DOHH2 (cell line): ENCODE data around the gene TWSG1.
"Not testable (repeated sequence)": the region's sequence is repeated elsewhere in the genome, so short reads cannot be mapped to it uniquely, and the experiment has no call there.

ENCODE experiments used
- H3F3A ChIP-seq: fragments of 200-600 bp; sonication (generic), shearing (Covaris generic); 2 replicates; pipeline ENCODE4 v1.6.0; 2016; ENCODE audit warnings: antibody characterized with exemption, mild to moderate bottlenecking; ENCODE audit not compliant: control insufficient read depth, insufficient read depth
- H3K27ac ChIP-seq: fragments of 200-600 bp; sonication (generic); 2 replicates; pipeline ENCODE4 v1.5.1; 2014; ENCODE audit warnings: low read depth, mild to moderate bottlenecking, low read length, moderate library complexity
- H3K27me3 ChIP-seq: fragments of 200-600 bp; sonication (generic); 2 replicates; pipeline ENCODE4 v1.6.1; 2014; ENCODE audit warnings: mild to moderate bottlenecking, low read length, mixed read lengths; ENCODE audit not compliant: control insufficient read depth
- H3K36me3 ChIP-seq: fragments of 200-600 bp; sonication (generic); 2 replicates; pipeline ENCODE4 v1.6.1; 2014; ENCODE audit warnings: mild to moderate bottlenecking, low read length, moderate library complexity, mixed read lengths; ENCODE audit not compliant: control insufficient read depth
- H3K4me1 ChIP-seq: fragments of 200-600 bp; sonication (generic); 2 replicates; pipeline ENCODE4 v1.6.1; 2014; ENCODE audit warnings: mild to moderate bottlenecking, low read length, mixed read lengths; ENCODE audit not compliant: control insufficient read depth
- H3K4me2 ChIP-seq: fragments of 200-600 bp; sonication (generic); 2 replicates; pipeline ENCODE4 v1.6.0; 2014; ENCODE audit warnings: mild to moderate bottlenecking, low read length, moderate library complexity
- H3K4me3 ChIP-seq: fragments of 200-600 bp; sonication (generic); 2 replicates; pipeline ENCODE4 v1.5.1; 2014; ENCODE audit warnings: mild to moderate bottlenecking, low read length, mixed read lengths
- H3K79me2 ChIP-seq: fragments of 200-600 bp; sonication (generic); 2 replicates; pipeline ENCODE4 v1.6.1; 2014; ENCODE audit warnings: mild to moderate bottlenecking, low read length, mixed read lengths; ENCODE audit not compliant: control insufficient read depth
- H3K9me2 ChIP-seq: fragments of 200-600 bp; sonication (generic); replicated peaks from 2 replicates; pipeline ENCODE4 v1.6.1; 2014; ENCODE audit warnings: mild to moderate bottlenecking, low read length, mixed read lengths; ENCODE audit not compliant: control insufficient read depth
- H3K9me3 ChIP-seq: fragments of 200-600 bp; sonication (generic); 2 replicates; pipeline ENCODE4 v1.6.1; 2014; ENCODE audit warnings: antibody characterized with exemption, low read length, mixed read lengths; ENCODE audit not compliant: control insufficient read depth, insufficient read depth
- H4K20me1 ChIP-seq: fragments of 200-600 bp; sonication (generic); 2 replicates; pipeline ENCODE4 v1.6.0; 2014; ENCODE audit warnings: low read depth, mild to moderate bottlenecking, antibody characterized with exemption, low read length, moderate library complexity; ENCODE audit not compliant: control insufficient read depth, insufficient read depth
- EZH2phosphoT487 ChIP-seq: fragments of 200-600 bp; sonication (generic); IDR thresholded peaks from 2 replicates; pipeline ENCODE4 v1.6.1; 2017; ENCODE audit warnings: borderline replicate concordance, mild to moderate bottlenecking, antibody characterized with exemption, low read length, moderate library complexity, mixed read lengths
- TF ChIP-seq, protein P1 (sequence below): fragments of 200-600 bp; sonication (generic); IDR thresholded peaks from one replicate; pipeline ENCODE4 v1.5.1; 2014; ENCODE audit warnings: antibody characterized with exemption, mild to moderate bottlenecking, low read depth, low read length; ENCODE audit not compliant: poor library complexity, severe bottlenecking

TWSG1 gene

DNA sequence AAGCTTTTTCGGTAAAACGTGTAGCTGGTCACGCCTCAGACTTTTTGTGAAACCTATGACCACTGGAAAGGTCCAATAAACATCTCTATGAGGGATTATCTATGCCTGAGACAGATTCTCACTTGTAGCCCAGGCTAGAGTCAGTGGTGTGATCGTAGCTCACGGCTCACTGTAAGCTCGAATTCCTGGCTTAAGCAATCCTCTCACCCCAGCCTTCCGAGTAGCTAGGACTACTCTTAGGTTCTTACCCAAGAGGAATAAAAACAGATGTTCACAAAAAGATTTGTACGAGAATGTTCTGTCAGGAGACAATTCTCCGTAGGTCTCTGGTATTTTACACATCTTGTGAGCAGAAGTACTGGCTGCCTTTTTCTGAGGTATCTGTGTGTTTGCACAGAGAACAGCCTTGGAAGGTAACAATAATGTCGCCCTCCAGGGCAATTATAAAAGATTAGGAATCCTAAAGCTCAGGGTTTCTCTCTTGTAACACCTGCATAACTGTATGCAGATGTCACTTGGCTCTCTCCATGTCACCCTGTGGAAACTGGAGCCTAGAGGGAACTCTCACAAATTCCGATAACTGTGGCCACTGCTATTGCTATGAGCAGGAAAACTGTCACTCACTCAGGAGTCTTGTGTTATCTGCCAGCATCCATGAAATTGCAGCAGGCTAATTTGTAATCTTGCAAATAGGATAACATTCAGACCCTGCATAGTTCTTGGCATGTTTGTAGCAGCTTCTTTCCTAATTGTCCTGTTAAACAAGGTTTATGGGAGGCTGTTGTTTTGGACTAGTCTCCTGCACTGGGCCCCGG lies 115.2 kb downstream of the TWSG1 start:
- H3K4me1 ChIP-seq: no peaks in the 10 kb centered on the region
- H3K27ac ChIP-seq: no peak overlapping the region
- H3K79me2 ChIP-seq: no peaks in the 10 kb centered on the region
- H3K4me2 ChIP-seq: no peak overlapping the region
- H4K20me1 ChIP-seq: no peaks in the 10 kb centered on the region
- no peak for TF ChIP-seq EZH2phosphoT487
- TF ChIP-seq, protein P1, sequence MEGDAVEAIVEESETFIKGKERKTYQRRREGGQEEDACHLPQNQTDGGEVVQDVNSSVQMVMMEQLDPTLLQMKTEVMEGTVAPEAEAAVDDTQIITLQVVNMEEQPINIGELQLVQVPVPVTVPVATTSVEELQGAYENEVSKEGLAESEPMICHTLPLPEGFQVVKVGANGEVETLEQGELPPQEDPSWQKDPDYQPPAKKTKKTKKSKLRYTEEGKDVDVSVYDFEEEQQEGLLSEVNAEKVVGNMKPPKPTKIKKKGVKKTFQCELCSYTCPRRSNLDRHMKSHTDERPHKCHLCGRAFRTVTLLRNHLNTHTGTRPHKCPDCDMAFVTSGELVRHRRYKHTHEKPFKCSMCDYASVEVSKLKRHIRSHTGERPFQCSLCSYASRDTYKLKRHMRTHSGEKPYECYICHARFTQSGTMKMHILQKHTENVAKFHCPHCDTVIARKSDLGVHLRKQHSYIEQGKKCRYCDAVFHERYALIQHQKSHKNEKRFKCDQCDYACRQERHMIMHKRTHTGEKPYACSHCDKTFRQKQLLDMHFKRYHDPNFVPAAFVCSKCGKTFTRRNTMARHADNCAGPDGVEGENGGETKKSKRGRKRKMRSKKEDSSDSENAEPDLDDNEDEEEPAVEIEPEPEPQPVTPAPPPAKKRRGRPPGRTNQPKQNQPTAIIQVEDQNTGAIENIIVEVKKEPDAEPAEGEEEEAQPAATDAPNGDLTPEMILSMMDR: no peak
- H3K27me3 ChIP-seq: 0 out of 2 replicates have a peak, but pooled peaks cover 2% of the 10 kb centered on the region
- no peaks in the 10 kb centered on the region for H3F3A ChIP-seq
- H3K9me3 ChIP-seq: no peaks in the 10 kb centered on the region
- no peak overlapping the region for H3K4me3 ChIP-seq
- no peaks in the 10 kb centered on the region for H3K36me3 ChIP-seq
- no peaks in the 10 kb centered on the region for H3K9me2 ChIP-seq

DNA sequence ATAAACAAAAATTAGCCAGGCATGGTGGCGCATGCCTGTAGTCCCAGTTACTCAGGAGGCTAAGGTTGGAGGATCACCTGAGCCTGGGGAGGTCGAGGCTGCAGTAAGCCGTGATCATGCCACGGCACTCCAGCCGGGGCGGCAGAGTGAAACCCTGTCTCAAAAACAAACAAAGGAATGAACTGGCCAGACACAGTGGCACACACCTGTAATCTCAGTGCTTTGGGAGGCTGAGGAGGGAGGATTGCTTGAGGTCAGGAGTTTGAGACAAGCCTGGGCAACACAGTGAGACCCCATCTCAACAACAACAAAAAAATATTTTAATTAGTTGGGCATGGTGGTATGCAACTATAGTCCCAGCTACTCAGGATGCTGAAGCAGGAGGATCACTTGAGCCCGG lies 116.3 kb downstream of the TWSG1 start:
- not testable (repeated sequence) for H3K27me3 ChIP-seq, H3K4me1 ChIP-seq, H3K4me3 ChIP-seq, H3K9me3 ChIP-seq, H3K9me2 ChIP-seq, H3K36me3 ChIP-seq, H3F3A ChIP-seq, H4K20me1 ChIP-seq, H3K79me2 ChIP-seq, H3K27ac ChIP-seq, H3K4me2 ChIP-seq
